SK-N-SH treated with all-trans-retinoic acid at 6 μM for 48 hours (cell line): ENCODE results near the gene AHSP.

Source experiments
- ATAC-seq: fragments of 200-7000 bp; cut with Tn5 transposase; 3 replicates; pipeline ENCODE4 v1.9.1; 2020; ENCODE audit warnings: mild to moderate bottlenecking, moderate library complexity
- ARNTL ChIP-seq: fragments of 450-650 bp; formaldehyde crosslinking; IDR thresholded peaks from 2 replicates; pipeline ENCODE4 v1.5.0; 2020; ENCODE audit warnings: low read depth, mild to moderate bottlenecking, moderate library complexity, borderline replicate concordance
- BACH2 ChIP-seq: fragments of 250-450 bp; sonication (Bioruptor Pico); IDR thresholded peaks from 2 replicates; pipeline ENCODE4 v1.9.0; 2021; ENCODE audit warnings: mild to moderate bottlenecking, borderline replicate concordance
- CSDC2 ChIP-seq: fragments of 250-450 bp; sonication (Bioruptor Pico); IDR thresholded peaks from 2 replicates; pipeline ENCODE4 v1.5.0; 2020; ENCODE audit warnings: mild to moderate bottlenecking, moderate library complexity
- ESRRG ChIP-seq: fragments of 250-450 bp; sonication (Bioruptor Pico); IDR thresholded peaks from 2 replicates; pipeline ENCODE4 v1.6.1; 2021; ENCODE audit warnings: mild to moderate bottlenecking
- GLIS3 ChIP-seq: fragments of 250-450 bp; sonication (Bioruptor Pico); IDR thresholded peaks from 2 replicates; pipeline ENCODE4 v1.5.0; 2020; ENCODE audit warnings: mild to moderate bottlenecking, moderate library complexity
- ISL1 ChIP-seq: fragments of 250-450 bp; sonication (Bioruptor Pico); IDR thresholded peaks from 2 replicates; pipeline ENCODE4 v2.1.2; 2022; ENCODE audit warnings: mild to moderate bottlenecking, moderate library complexity
- PPARA ChIP-seq: fragments of 250-450 bp; sonication (Bioruptor Pico); IDR thresholded peaks from 2 replicates; pipeline ENCODE4 v1.5.0; 2020; ENCODE audit warnings: mild to moderate bottlenecking, borderline replicate concordance
- RARB ChIP-seq: fragments of 250-450 bp; sonication (Bioruptor Pico); IDR thresholded peaks from 2 replicates; pipeline ENCODE4 v1.8.0; 2021; ENCODE audit warnings: mild to moderate bottlenecking, moderate library complexity
- SNAI2 ChIP-seq: fragments of 250-450 bp; sonication (Bioruptor Pico); IDR thresholded peaks from 2 replicates; pipeline ENCODE4 v1.5.0; 2020; ENCODE audit warnings: mild to moderate bottlenecking, moderate library complexity
- TCF4 ChIP-seq: fragments of 250-450 bp; sonication (Bioruptor Pico); IDR thresholded peaks from 2 replicates; pipeline ENCODE4 v1.8.0; 2021; ENCODE audit warnings: mild to moderate bottlenecking, moderate library complexity, borderline replicate concordance
- TOX ChIP-seq: fragments of 250-450 bp; sonication (Bioruptor Pico); IDR thresholded peaks from 2 replicates; pipeline ENCODE4 v1.8.0; 2021; ENCODE audit warnings: mild to moderate bottlenecking, moderate library complexity, borderline replicate concordance
- ZC3H10 ChIP-seq: fragments of 250-450 bp; sonication (Bioruptor Pico); IDR thresholded peaks from 2 replicates; pipeline ENCODE4 v1.5.1; 2021; ENCODE audit warnings: mild to moderate bottlenecking, moderate library complexity
- ZFP30 ChIP-seq: fragments of 450-650 bp; formaldehyde crosslinking; IDR thresholded peaks from 2 replicates; pipeline ENCODE4 v1.5.0; 2022; ENCODE audit warnings: mild to moderate bottlenecking, moderate library complexity
- ZNF565 ChIP-seq: fragments of 450-650 bp; formaldehyde crosslinking; conservative IDR thresholded peaks from 2 replicates; pipeline ENCODE4 v1.5.0; 2020; ENCODE audit warnings: low read depth, mild to moderate bottlenecking, moderate library complexity
- ZNF70 ChIP-seq: fragments of 450-650 bp; formaldehyde crosslinking; IDR thresholded peaks from 2 replicates; pipeline ENCODE4 v1.5.0; 2020; ENCODE audit warnings: mild to moderate bottlenecking, moderate library complexity
- ZNF8 ChIP-seq: fragments of 450-650 bp; formaldehyde crosslinking; IDR thresholded peaks from 2 replicates; pipeline ENCODE4 v1.5.0; 2020; ENCODE audit warnings: mild to moderate bottlenecking, moderate library complexity
- TF ChIP-seq, protein P1 (sequence below): fragments of 250-450 bp; sonication (Bioruptor Pico); IDR thresholded peaks from 2 replicates; pipeline ENCODE4 v1.8.0; 2020; ENCODE audit warnings: mild to moderate bottlenecking, moderate library complexity, borderline replicate concordance
- TF ChIP-seq, protein P2 (sequence below): fragments of 250-450 bp; sonication (Bioruptor Pico); IDR thresholded peaks from 2 replicates; pipeline ENCODE4 v1.5.0; 2020; ENCODE audit warnings: mild to moderate bottlenecking, moderate library complexity
- TF ChIP-seq, protein P3 (sequence below): fragments of 250-450 bp; sonication (Bioruptor Pico); IDR thresholded peaks from 2 replicates; pipeline ENCODE4 v1.5.1; 2020; ENCODE audit warnings: low read depth, mild to moderate bottlenecking, moderate library complexity
- TF ChIP-seq, protein P4 (sequence below): fragments of 250-450 bp; sonication (Bioruptor Pico); IDR thresholded peaks from 2 replicates; pipeline ENCODE4 v1.5.1; 2021; ENCODE audit warnings: mild to moderate bottlenecking, moderate library complexity

Gene AHSP

DNA sequence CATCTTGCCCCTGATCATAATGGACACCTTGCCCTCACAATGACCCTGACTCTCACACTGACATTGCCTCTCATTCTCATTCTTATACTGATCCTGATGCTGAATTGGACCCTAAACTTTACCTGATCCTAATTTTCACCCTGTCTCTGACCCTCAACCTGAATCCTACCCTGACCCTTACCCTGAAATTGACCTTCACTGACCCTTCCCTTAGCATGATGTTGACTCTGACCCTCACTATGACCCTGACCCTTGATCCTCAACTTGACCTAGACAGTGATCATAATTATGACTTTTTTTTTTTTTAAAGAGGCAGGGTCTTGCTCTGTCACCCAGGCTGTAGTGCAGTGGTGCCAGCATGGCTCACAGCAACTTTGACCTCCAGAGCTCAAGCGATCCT is 3.4 kb downstream of the AHSP start:
- TF ChIP-seq, protein P1, sequence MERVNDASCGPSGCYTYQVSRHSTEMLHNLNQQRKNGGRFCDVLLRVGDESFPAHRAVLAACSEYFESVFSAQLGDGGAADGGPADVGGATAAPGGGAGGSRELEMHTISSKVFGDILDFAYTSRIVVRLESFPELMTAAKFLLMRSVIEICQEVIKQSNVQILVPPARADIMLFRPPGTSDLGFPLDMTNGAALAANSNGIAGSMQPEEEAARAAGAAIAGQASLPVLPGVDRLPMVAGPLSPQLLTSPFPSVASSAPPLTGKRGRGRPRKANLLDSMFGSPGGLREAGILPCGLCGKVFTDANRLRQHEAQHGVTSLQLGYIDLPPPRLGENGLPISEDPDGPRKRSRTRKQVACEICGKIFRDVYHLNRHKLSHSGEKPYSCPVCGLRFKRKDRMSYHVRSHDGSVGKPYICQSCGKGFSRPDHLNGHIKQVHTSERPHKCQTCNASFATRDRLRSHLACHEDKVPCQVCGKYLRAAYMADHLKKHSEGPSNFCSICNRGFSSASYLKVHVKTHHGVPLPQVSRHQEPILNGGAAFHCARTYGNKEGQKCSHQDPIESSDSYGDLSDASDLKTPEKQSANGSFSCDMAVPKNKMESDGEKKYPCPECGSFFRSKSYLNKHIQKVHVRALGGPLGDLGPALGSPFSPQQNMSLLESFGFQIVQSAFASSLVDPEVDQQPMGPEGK (CRISPR knock-in tag), result no peak
- TF ChIP-seq BACH2 (CRISPR knock-in tag) (no peak), ZNF8 (no peak), RARB (CRISPR knock-in tag) (no peak), ZNF565 (CRISPR knock-in tag) (no peak), GLIS3 (no peak), ZC3H10 (CRISPR knock-in tag) (no peak), ZNF70 (no peak), TCF4 (CRISPR knock-in tag) (no peak), ISL1 (CRISPR knock-in tag) (no peak)
- TF ChIP-seq, protein P2, sequence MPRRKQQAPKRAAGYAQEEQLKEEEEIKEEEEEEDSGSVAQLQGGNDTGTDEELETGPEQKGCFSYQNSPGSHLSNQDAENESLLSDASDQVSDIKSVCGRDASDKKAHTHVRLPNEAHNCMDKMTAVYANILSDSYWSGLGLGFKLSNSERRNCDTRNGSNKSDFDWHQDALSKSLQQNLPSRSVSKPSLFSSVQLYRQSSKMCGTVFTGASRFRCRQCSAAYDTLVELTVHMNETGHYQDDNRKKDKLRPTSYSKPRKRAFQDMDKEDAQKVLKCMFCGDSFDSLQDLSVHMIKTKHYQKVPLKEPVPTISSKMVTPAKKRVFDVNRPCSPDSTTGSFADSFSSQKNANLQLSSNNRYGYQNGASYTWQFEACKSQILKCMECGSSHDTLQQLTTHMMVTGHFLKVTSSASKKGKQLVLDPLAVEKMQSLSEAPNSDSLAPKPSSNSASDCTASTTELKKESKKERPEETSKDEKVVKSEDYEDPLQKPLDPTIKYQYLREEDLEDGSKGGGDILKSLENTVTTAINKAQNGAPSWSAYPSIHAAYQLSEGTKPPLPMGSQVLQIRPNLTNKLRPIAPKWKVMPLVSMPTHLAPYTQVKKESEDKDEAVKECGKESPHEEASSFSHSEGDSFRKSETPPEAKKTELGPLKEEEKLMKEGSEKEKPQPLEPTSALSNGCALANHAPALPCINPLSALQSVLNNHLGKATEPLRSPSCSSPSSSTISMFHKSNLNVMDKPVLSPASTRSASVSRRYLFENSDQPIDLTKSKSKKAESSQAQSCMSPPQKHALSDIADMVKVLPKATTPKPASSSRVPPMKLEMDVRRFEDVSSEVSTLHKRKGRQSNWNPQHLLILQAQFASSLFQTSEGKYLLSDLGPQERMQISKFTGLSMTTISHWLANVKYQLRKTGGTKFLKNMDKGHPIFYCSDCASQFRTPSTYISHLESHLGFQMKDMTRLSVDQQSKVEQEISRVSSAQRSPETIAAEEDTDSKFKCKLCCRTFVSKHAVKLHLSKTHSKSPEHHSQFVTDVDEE (CRISPR knock-in tag), result no peak
- TF ChIP-seq, protein P3, sequence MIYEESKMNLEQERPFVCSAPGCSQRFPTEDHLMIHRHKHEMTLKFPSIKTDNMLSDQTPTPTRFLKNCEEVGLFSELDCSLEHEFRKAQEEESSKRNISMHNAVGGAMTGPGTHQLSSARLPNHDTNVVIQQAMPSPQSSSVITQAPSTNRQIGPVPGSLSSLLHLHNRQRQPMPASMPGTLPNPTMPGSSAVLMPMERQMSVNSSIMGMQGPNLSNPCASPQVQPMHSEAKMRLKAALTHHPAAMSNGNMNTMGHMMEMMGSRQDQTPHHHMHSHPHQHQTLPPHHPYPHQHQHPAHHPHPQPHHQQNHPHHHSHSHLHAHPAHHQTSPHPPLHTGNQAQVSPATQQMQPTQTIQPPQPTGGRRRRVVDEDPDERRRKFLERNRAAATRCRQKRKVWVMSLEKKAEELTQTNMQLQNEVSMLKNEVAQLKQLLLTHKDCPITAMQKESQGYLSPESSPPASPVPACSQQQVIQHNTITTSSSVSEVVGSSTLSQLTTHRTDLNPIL (CRISPR knock-in tag), result no peak
- ATAC-seq, result no peak

DNA sequence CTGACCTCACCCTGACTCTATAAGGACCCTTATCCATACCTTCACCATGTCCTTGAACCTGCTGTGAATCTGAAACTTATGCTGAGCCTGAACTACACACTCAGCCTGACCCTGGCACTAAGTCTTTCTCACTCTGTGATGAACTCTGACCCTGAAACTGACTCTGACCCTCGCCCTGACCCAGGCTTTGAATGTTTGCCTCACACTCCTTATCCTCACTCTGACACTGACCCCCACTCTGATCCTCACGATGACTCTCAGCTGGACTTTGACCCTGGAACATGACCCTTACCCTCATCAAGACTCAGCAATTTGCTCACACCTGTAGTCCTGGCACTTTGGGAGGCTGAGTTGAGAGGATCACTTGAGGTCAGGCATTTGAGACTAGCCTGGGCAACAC is 4.4 kb downstream of the AHSP start:
- ATAC-seq, result no peak
- TF ChIP-seq BACH2 (CRISPR knock-in tag) (no peak), ZNF70 (no peak), ZC3H10 (CRISPR knock-in tag) (no peak), RARB (CRISPR knock-in tag) (no peak), ISL1 (CRISPR knock-in tag) (no peak), ZFP30 (no peak), PPARA (no peak), SNAI2 (CRISPR knock-in tag) (no peak), CSDC2 (CRISPR knock-in tag) (no peak), GLIS3 (no peak), ARNTL (CRISPR knock-in tag) (no peak), ESRRG (CRISPR knock-in tag) (no peak), TOX (no peak), ZNF8 (no peak)
- TF ChIP-seq, protein P3 (CRISPR knock-in tag), result no peak
- TF ChIP-seq, protein P4, sequence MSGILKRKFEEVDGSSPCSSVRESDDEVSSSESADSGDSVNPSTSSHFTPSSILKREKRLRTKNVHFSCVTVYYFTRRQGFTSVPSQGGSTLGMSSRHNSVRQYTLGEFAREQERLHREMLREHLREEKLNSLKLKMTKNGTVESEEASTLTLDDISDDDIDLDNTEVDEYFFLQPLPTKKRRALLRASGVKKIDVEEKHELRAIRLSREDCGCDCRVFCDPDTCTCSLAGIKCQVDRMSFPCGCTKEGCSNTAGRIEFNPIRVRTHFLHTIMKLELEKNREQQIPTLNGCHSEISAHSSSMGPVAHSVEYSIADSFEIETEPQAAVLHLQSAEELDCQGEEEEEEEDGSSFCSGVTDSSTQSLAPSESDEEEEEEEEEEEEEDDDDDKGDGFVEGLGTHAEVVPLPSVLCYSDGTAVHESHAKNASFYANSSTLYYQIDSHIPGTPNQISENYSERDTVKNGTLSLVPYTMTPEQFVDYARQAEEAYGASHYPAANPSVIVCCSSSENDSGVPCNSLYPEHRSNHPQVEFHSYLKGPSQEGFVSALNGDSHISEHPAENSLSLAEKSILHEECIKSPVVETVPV (CRISPR knock-in tag), result no peak
- TF ChIP-seq, protein P2 (CRISPR knock-in tag), result no peak
- TF ChIP-seq, all 23 proteins: peak for 0
